ENCODE measurements around the gene PTGES.
"Not testable (repeated sequence)": the region's sequence is repeated elsewhere in the genome, so short reads cannot be mapped to it uniquely, and the experiment has no call there.

Gene PTGES

GRCh38 chr9:129752900-129753729 is at the start of gene PTGES:
TSS of gene PTGES (minus strand) at chr9:129753042. CDS start at chr9:129753012, 30 bp downstream.
- Histone ChIP-seq H3K27ac (ENCODE audit: low read depth, low read length) (no peak within 1 kb of the TSS), H3K4me1 (ENCODE audit: insufficient read depth, low read length) (peaks cover 7% of the 10 kb centered on the region), H3K36me3 (ENCODE audit: insufficient read depth, low read length) (no peaks in the 10 kb centered on the region), H3K9me3 (ENCODE audit: low read length) (no peaks in the 10 kb centered on the region), H3K27me3 (ENCODE audit: control insufficient read depth in 1 of 2, insufficient read depth in 2 of 2, low read length in 2 of 2) (no peaks in the 10 kb centered on the region), H3K4me3 (ENCODE audit: low read depth in 1 of 2, low read length in 2 of 2) (peak within 1 kb of the TSS in 1 of 2 donors; percentile 41), H3K9ac (ENCODE audit: low read length) (no peak within 1 kb of the TSS)

GRCh38 chr9:129801504-129801903 is 48.7 kb upstream of the PTGES start:
- peaks cover 9% of the 10 kb centered on the region for H3K4me1 ChIP-seq (ENCODE audit: insufficient read depth, low read length)
- no peaks in the 10 kb centered on the region for H3K9me3 ChIP-seq (ENCODE audit: low read length)
- H3K27me3 ChIP-seq (ENCODE audit: control insufficient read depth in 1 of 2, insufficient read depth in 2 of 2, low read length in 2 of 2), result no peaks in the 10 kb centered on the region
- no peak overlapping the region for H3K4me3 ChIP-seq (ENCODE audit: low read depth in 1 of 2, low read length in 2 of 2)
- H3K36me3 ChIP-seq (ENCODE audit: insufficient read depth, low read length), result peaks cover 3% of the 10 kb centered on the region
- H3K27ac ChIP-seq (ENCODE audit: low read depth, low read length), result no peak overlapping the region
- no peak overlapping the region for H3K9ac ChIP-seq (ENCODE audit: low read length)

- H3K36me3 ChIP-seq (ENCODE audit: insufficient read depth, low read length), result no peaks in the 10 kb centered on the region
These were observed 46.1 kb upstream of the PTGES start for GRCh38 chr9:129798973-129799372.

GRCh38 chr9:129796029-129796428 is 43.2 kb upstream of the PTGES start:
- H3K9ac ChIP-seq (ENCODE audit: low read length); H3K27me3 ChIP-seq (ENCODE audit: control insufficient read depth in 1 of 2, insufficient read depth in 2 of 2, low read length in 2 of 2); H3K4me3 ChIP-seq (ENCODE audit: low read depth in 1 of 2, low read length in 2 of 2); H3K36me3 ChIP-seq (ENCODE audit: insufficient read depth, low read length); H3K9me3 ChIP-seq (ENCODE audit: low read length); H3K27ac ChIP-seq (ENCODE audit: low read depth, low read length); H3K4me1 ChIP-seq (ENCODE audit: insufficient read depth, low read length): not testable (repeated sequence)

More at GRCh38 chr9:129798973-129799372, 46.1 kb upstream of the PTGES start:
- H3K4me3 ChIP-seq (ENCODE audit: low read depth in 1 of 2, low read length in 2 of 2), result no peak overlapping the region
- H3K9me3 ChIP-seq (ENCODE audit: low read length), result no peaks in the 10 kb centered on the region
- H3K9ac ChIP-seq (ENCODE audit: low read length), result no peak overlapping the region
- H3K27me3 ChIP-seq (ENCODE audit: control insufficient read depth in 1 of 2, insufficient read depth in 2 of 2, low read length in 2 of 2), result no peaks in the 10 kb centered on the region
- no peak overlapping the region for H3K27ac ChIP-seq (ENCODE audit: low read depth, low read length)
- peaks cover 4% of the 10 kb centered on the region for H3K4me1 ChIP-seq (ENCODE audit: insufficient read depth, low read length)

- Histone ChIP-seq H3K9ac (ENCODE audit: low read length) (no peak overlapping the region), H3K27ac (ENCODE audit: low read depth, low read length) (no peak overlapping the region), H3K9me3 (ENCODE audit: low read length) (no peaks in the 10 kb centered on the region), H3K4me3 (ENCODE audit: low read depth in 1 of 2, low read length in 2 of 2) (no peak overlapping the region), H3K36me3 (ENCODE audit: insufficient read depth, low read length) (no peaks in the 10 kb centered on the region), H3K4me1 (ENCODE audit: insufficient read depth, low read length) (no peaks in the 10 kb centered on the region), H3K27me3 (ENCODE audit: control insufficient read depth in 1 of 2, insufficient read depth in 2 of 2, low read length in 2 of 2) (no peaks in the 10 kb centered on the region)
These were observed 41.7 kb upstream of the PTGES start for GRCh38 chr9:129794549-129794948.

GRCh38 chr9:129786481-129786880 is 33.6 kb upstream of the PTGES start:
- no peaks in the 10 kb centered on the region for H3K4me1 ChIP-seq (ENCODE audit: insufficient read depth, low read length)
- H3K9me3 ChIP-seq (ENCODE audit: low read length), result no peaks in the 10 kb centered on the region
- H3K27me3 ChIP-seq (ENCODE audit: control insufficient read depth in 1 of 2, insufficient read depth in 2 of 2, low read length in 2 of 2), result no peaks in the 10 kb centered on the region
- H3K27ac ChIP-seq (ENCODE audit: low read depth, low read length), result no peak overlapping the region
- no peaks in the 10 kb centered on the region for H3K36me3 ChIP-seq (ENCODE audit: insufficient read depth, low read length)
- no peak overlapping the region for H3K9ac ChIP-seq (ENCODE audit: low read length)
- no peak overlapping the region for H3K4me3 ChIP-seq (ENCODE audit: low read depth in 1 of 2, low read length in 2 of 2)

GRCh38 chr9:129785866-129786265 is 33.0 kb upstream of the PTGES start:
- Histone ChIP-seq H3K27ac (ENCODE audit: low read depth, low read length) (no peak overlapping the region), H3K36me3 (ENCODE audit: insufficient read depth, low read length) (no peaks in the 10 kb centered on the region), H3K4me3 (ENCODE audit: low read depth in 1 of 2, low read length in 2 of 2) (no peak overlapping the region), H3K9ac (ENCODE audit: low read length) (no peak overlapping the region), H3K9me3 (ENCODE audit: low read length) (no peaks in the 10 kb centered on the region), H3K27me3 (ENCODE audit: control insufficient read depth in 1 of 2, insufficient read depth in 2 of 2, low read length in 2 of 2) (no peaks in the 10 kb centered on the region), H3K4me1 (ENCODE audit: insufficient read depth, low read length) (no peaks in the 10 kb centered on the region)

GRCh38 chr9:129784970-129785369 is 32.1 kb upstream of the PTGES start:
- not testable (repeated sequence) for H3K27me3 ChIP-seq (ENCODE audit: control insufficient read depth in 1 of 2, insufficient read depth in 2 of 2, low read length in 2 of 2); H3K9ac ChIP-seq (ENCODE audit: low read length); H3K4me3 ChIP-seq (ENCODE audit: low read depth in 1 of 2, low read length in 2 of 2); H3K4me1 ChIP-seq (ENCODE audit: insufficient read depth, low read length); H3K9me3 ChIP-seq (ENCODE audit: low read length); H3K36me3 ChIP-seq (ENCODE audit: insufficient read depth, low read length); H3K27ac ChIP-seq (ENCODE audit: low read depth, low read length)

- Histone ChIP-seq H3K27me3 (ENCODE audit: control insufficient read depth in 1 of 2, insufficient read depth in 2 of 2, low read length in 2 of 2) (no peaks in the 10 kb centered on the region), H3K4me3 (ENCODE audit: low read depth in 1 of 2, low read length in 2 of 2) (no peak overlapping the region), H3K36me3 (ENCODE audit: insufficient read depth, low read length) (no peaks in the 10 kb centered on the region), H3K4me1 (ENCODE audit: insufficient read depth, low read length) (no peaks in the 10 kb centered on the region), H3K9me3 (ENCODE audit: low read length) (no peaks in the 10 kb centered on the region), H3K27ac (ENCODE audit: low read depth, low read length) (no peak overlapping the region), H3K9ac (ENCODE audit: low read length) (no peak overlapping the region)
These were observed 30.9 kb upstream of the PTGES start for GRCh38 chr9:129783516-129784361.

GRCh38 chr9:129781981-129782380 is 29.1 kb upstream of the PTGES start:
- no peak overlapping the region for H3K4me3 ChIP-seq (ENCODE audit: low read depth in 1 of 2, low read length in 2 of 2)
- H3K9ac ChIP-seq (ENCODE audit: low read length), result no peak overlapping the region

GRCh38 chr9:129781131-129781530 is 28.3 kb upstream of the PTGES start:
- Histone ChIP-seq H3K27me3 (ENCODE audit: control insufficient read depth in 1 of 2, insufficient read depth in 2 of 2, low read length in 2 of 2) (no peaks in the 10 kb centered on the region), H3K27ac (ENCODE audit: low read depth, low read length) (no peak overlapping the region), H3K4me1 (ENCODE audit: insufficient read depth, low read length) (peaks cover 15% of the 10 kb centered on the region), H3K4me3 (ENCODE audit: low read depth in 1 of 2, low read length in 2 of 2) (no peak overlapping the region), H3K9ac (ENCODE audit: low read length) (no peak overlapping the region), H3K36me3 (ENCODE audit: insufficient read depth, low read length) (no peaks in the 10 kb centered on the region), H3K9me3 (ENCODE audit: low read length) (no peaks in the 10 kb centered on the region)

More at GRCh38 chr9:129781981-129782380, 29.1 kb upstream of the PTGES start:
- H3K4me1 ChIP-seq (ENCODE audit: insufficient read depth, low read length), result peaks cover 8% of the 10 kb centered on the region
- H3K9me3 ChIP-seq (ENCODE audit: low read length), result no peaks in the 10 kb centered on the region
- no peaks in the 10 kb centered on the region for H3K27me3 ChIP-seq (ENCODE audit: control insufficient read depth in 1 of 2, insufficient read depth in 2 of 2, low read length in 2 of 2)
- no peaks in the 10 kb centered on the region for H3K36me3 ChIP-seq (ENCODE audit: insufficient read depth, low read length)
- no peak overlapping the region for H3K27ac ChIP-seq (ENCODE audit: low read depth, low read length)
